Stomach (tissue), 9 donors: ENCODE measurements around the gene PARL. TPM values are rescaled to one million over a fixed set of nuclear protein-coding genes. Genes with fewer than 3 reads are reported as not detected.

ENCODE experiments used
- DNase-seq, 2 donors: peaks; one replicate each; pipeline versions ENCODE4 v3.0.0 to v3.0.0-alpha.2; 2013 to 2019
- H3K27ac ChIP-seq, 5 donors: fragments of 200-600 bp in 4 of 5; sonication (generic) in 4 of 5; one replicate each; pipeline ENCODE4 v1.5.1; 2013 to 2019; ENCODE audit warnings: mild to moderate bottlenecking in 1 of 5, moderate library complexity in 1 of 5
- H3K27me3 ChIP-seq, 3 donors: fragments of 200-600 bp; sonication (generic); one replicate each; pipeline ENCODE4 v1.5.1; 2017 to 2019; ENCODE audit warnings: mixed run types in 1 of 3
- H3K36me3 ChIP-seq, 4 donors: fragments of 200-600 bp; sonication (generic); 1 replicate in 3 of 4; 2 replicates in 1 of 4; pipeline ENCODE4 v1.5.1; 2016 to 2019
- H3K4me1 ChIP-seq, 4 donors: fragments of 200-600 bp; sonication (generic); one replicate each; pipeline ENCODE4 v1.5.1; 2016 to 2019
- H3K4me3 ChIP-seq, 4 donors: fragments of 200-600 bp; sonication (generic) in 3 of 4; one replicate each; pipeline ENCODE4 v1.5.1; 2016 to 2019; ENCODE audit warnings: mild to moderate bottlenecking in 1 of 4
- H3K9me3 ChIP-seq, 4 donors: fragments of 200-600 bp; sonication (generic); one replicate each; pipeline ENCODE4 v1.5.1; 2016 to 2019
- EP300 ChIP-seq: sonication (generic); formaldehyde crosslinking; IDR thresholded peaks from one replicate; pipeline ENCODE4 v1.6.1; 2017; ENCODE audit warnings: antibody characterized with exemption
- POLR2A ChIP-seq, 4 donors: fragments of 450-650 bp; IDR thresholded peaks; one replicate each; pipeline ENCODE4 v1.6.1; 2016; ENCODE audit warnings: antibody characterized with exemption in 4 of 4, control low read depth in 2 of 4, mild to moderate bottlenecking in 1 of 4, moderate library complexity in 1 of 4
- POLR2AphosphoS5 ChIP-seq, 3 donors: sonication (generic); formaldehyde crosslinking; IDR thresholded peaks; one replicate each; pipeline ENCODE4 v1.6.1; 2016; ENCODE audit warnings: antibody characterized with exemption in 3 of 3
- WGBS, 5 donors: extraction: QIAGEN DNeasy Blood & Tissue Kit in 3 of 5; methylation state at CpG; one replicate each; pipeline versions ENCODE4 v1.1.5 to v1.1.7; 2013 to 2018; 5-methylcytosine and 5-hydroxymethylcytosine counted together
- intact Hi-C: fragments of 100-400 bp; cut with DNase I; formaldehyde crosslinking; loops from one replicate; pipeline ENCODE4 v1.15.1; 2023; ENCODE audit warnings: low total_unique reads
- polyA plus RNA-seq, 3 donors: library from polyadenylated mRNA; stranded (reverse); fragments of 200-250 nt; gene quantifications; one replicate each; pipeline ENCODE4 v1.2.3, GENCODE V29; 2013
- total RNA-seq, 5 donors: library from RNA; depleted of rRNA; stranded (reverse); fragments of >200 nt; gene quantifications; one replicate each; pipeline versions ENCODE4 v1.1.0 to v1.2.3, GENCODE V29; 2014 to 2016
- TF ChIP-seq, protein P1 (sequence below), 7 experiments: fragments of 450-650 bp in 4 of 7; fragments of 200-600 bp in 3 of 7; sonication (generic) in 3 of 7; IDR thresholded peaks; one replicate each; pipeline ENCODE4 v1.5.1; 2016 to 2019; ENCODE audit warnings: antibody characterized with exemption in 7 of 7, control low read depth in 2 of 7, mild to moderate bottlenecking in 1 of 7
- donor health status: healthy with polysubstance abuse.
- donor health status: Bipolar disorder and iron deficiency.
- donor health status: healthy.

Gene PARL
- total and polyA plus RNA-seq, 8 donors: 54.3 to 116 (median 85.0) TPM

DNA sequence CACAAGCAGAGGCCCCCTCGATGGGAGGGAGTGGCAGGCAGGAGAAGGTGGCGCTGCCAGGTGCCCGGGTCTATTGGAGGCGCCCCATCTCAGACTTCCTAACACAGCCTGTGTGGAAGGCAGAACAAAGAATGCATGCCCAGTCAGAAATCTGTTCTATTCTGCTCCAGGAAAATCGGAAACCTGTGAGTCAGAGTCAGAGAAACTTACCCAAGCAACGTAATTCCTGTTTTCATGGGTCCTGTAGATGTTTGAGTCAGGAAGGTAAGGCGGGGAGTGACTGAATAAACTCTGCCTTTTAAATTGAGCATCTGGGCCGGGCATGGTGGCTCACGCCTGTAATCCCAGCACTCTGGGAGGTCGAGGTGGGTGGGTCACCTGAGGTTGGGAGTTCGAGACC is 73.0 kb downstream of the PARL start:
- WGBS, 5 donors: 88 to 92% (median 89%) methylated on average over 11 of the region's 11 CpGs
- no peaks in the 10 kb centered on the region for H3K27me3 ChIP-seq
- no peak for DNase-seq
- peaks cover 33 to 89% (median 70%) of the 10 kb centered on the region in 4 donors for H3K36me3 ChIP-seq
- H3K9me3 ChIP-seq: no peaks in the 10 kb centered on the region
- intact Hi-C loops: no loop called here
- peaks cover 0 to 4% (median 0%) of the 10 kb centered on the region in 4 donors for H3K4me1 ChIP-seq
- no peak for TF ChIP-seq EP300
- TF ChIP-seq, protein P1, sequence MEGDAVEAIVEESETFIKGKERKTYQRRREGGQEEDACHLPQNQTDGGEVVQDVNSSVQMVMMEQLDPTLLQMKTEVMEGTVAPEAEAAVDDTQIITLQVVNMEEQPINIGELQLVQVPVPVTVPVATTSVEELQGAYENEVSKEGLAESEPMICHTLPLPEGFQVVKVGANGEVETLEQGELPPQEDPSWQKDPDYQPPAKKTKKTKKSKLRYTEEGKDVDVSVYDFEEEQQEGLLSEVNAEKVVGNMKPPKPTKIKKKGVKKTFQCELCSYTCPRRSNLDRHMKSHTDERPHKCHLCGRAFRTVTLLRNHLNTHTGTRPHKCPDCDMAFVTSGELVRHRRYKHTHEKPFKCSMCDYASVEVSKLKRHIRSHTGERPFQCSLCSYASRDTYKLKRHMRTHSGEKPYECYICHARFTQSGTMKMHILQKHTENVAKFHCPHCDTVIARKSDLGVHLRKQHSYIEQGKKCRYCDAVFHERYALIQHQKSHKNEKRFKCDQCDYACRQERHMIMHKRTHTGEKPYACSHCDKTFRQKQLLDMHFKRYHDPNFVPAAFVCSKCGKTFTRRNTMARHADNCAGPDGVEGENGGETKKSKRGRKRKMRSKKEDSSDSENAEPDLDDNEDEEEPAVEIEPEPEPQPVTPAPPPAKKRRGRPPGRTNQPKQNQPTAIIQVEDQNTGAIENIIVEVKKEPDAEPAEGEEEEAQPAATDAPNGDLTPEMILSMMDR (IDR thresholded peaks at IDR 0.05): no peak
- no peak for TF ChIP-seq POLR2AphosphoS5 (IDR thresholded peaks at IDR 0.05)
- TF ChIP-seq POLR2A (IDR thresholded peaks at IDR 0.05): no peak
- no peak overlapping the region for H3K4me3 ChIP-seq
- H3K27ac ChIP-seq: no peak overlapping the region

DNA sequence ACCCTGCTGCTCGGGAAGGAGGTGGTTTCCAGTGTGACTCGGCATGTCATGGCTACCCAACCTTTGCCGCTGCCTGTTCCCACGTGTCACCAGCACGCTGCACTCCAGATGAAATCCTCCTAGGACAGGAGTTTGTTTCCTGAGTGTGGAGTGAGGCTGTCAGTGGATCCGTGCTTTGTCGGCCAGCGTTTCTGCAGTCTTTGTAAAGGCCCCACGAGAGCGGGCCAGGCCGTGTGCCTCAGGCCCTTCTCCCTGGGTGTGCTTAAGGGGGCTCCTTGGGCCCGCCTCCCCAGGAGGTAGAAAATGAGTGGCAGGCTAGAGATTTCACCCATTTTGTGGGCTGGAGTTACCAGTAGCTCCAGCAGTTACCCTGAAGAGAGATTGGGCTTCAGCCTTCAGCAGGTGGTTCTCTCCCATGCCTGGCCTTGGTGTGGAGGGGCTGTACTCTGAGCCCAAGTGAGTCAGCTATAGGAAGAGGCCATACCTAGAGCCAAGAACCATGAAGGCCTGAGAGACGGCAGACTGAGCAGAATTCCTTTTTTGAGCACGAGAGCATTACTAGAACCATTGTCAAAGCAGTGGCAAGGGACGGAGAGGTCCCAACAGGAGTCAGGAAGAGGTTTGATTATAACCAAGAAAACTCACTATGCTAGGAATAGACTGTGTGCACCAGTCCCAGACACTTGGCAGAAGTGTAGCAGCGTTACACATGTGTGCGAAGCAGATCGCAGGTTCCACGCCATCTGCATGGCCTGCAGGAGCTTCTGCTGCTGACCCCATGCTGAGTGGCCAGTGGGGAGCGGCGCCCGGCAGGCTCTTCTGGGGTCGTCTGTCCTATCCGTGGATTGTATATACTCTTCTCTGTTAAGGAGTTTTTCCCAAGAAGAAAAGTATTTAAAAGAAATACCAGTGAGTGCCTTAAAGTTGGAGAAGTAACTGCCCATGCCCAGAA is 73.8 kb downstream of the PARL start:
- 91 to 96% (median 94%) methylated on average over 13 to 24 of the region's 24 CpGs for WGBS, 5 donors
- TF ChIP-seq POLR2AphosphoS5 (IDR thresholded peaks at IDR 0.05) (no peak), EP300 (no peak), POLR2A (IDR thresholded peaks at IDR 0.05) (no peak)
- TF ChIP-seq, protein P1 (IDR thresholded peaks at IDR 0.05): no peak
- peaks cover 34 to 89% (median 72%) of the 10 kb centered on the region in 4 donors for H3K36me3 ChIP-seq
- no peak for DNase-seq
- H3K4me1 ChIP-seq: peaks cover 0 to 4% (median 0%) of the 10 kb centered on the region in 4 donors
- intact Hi-C loops: no loop called here
- H3K9me3 ChIP-seq: no peaks in the 10 kb centered on the region
- no peak overlapping the region for H3K4me3 ChIP-seq
- no peak overlapping the region for H3K27ac ChIP-seq
- H3K27me3 ChIP-seq: no peaks in the 10 kb centered on the region

DNA sequence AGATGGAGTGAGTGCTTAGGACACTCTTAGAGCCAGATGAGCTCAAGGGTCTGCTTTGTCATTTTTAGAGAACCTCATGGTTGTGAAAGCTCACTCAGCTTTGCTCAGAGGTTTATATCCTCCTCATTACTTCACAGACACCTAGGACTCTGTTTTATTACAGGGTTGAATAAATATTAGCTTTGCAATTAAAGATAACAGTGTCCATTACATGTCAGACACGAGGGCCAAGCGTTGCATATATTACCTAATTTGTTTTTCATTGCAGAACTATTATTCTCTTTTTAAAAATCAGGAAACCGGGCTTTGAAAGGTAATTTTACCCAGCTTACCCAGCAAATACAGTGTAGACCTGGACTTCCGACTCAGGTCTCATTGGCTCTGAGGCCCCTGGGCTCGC is 75.4 kb downstream of the PARL start:
- Histone ChIP-seq H3K36me3 (peaks cover 39 to 92% (median 86%) of the 10 kb centered on the region in 4 donors), H3K4me3 (no peak overlapping the region), H3K9me3 (no peaks in the 10 kb centered on the region), H3K4me1 (peaks cover 0 to 4% (median 0%) of the 10 kb centered on the region in 4 donors), H3K27me3 (no peaks in the 10 kb centered on the region), H3K27ac (no peak overlapping the region)
- no peak for DNase-seq
- WGBS, 5 donors: 51 to 75% (median 59%) methylated on average over 5 of the region's 5 CpGs
- TF ChIP-seq POLR2AphosphoS5 (IDR thresholded peaks at IDR 0.05) (no peak), EP300 (no peak), POLR2A (IDR thresholded peaks at IDR 0.05) (no peak)
- TF ChIP-seq, protein P1 (IDR thresholded peaks at IDR 0.05): no peak
- intact Hi-C loops: no loop called here

DNA sequence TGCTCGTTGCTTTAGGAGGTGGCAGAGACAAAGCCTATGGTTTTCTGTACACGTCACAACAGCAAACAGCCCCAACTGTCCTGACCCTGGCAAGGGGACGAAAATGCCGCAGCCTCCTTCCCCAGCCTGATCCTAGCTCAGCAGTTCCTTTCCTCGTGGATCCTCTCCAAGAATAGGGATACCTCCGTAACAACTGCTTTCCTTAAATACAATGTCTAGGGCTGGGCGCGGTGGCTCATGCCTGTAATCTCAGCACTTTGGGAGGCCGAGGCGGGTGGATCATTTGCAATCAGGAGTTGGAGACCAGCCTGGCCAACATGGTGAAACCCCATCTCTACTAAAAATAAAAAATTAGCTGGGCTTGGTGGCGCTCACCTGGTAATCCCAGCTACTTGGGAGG is 76.3 kb downstream of the PARL start:
- peaks cover 0 to 4% (median 0%) of the 10 kb centered on the region in 4 donors for H3K4me1 ChIP-seq
- H3K27ac ChIP-seq: no peak overlapping the region
- no peak overlapping the region for H3K4me3 ChIP-seq
- H3K27me3 ChIP-seq: no peaks in the 10 kb centered on the region
- H3K9me3 ChIP-seq: no peaks in the 10 kb centered on the region
- no peak for TF ChIP-seq EP300
- no peak for TF ChIP-seq POLR2A (IDR thresholded peaks at IDR 0.05)
- TF ChIP-seq, protein P1 (IDR thresholded peaks at IDR 0.05): no peak
- TF ChIP-seq POLR2AphosphoS5 (IDR thresholded peaks at IDR 0.05): no peak
- peaks cover 44 to 99% (median 94%) of the 10 kb centered on the region in 4 donors for H3K36me3 ChIP-seq
- WGBS, 5 donors: 94 to 97% (median 96%) methylated on average over 11 of the region's 11 CpGs
- intact Hi-C loops: no loop called here
- DNase-seq: no peak
